ENCODE data around the gene SLC34A3.
"Not testable (repeated sequence)": the region's sequence is repeated elsewhere in the genome, so short reads cannot be mapped to it uniquely, and the experiment has no call there.

The SLC34A3 gene

DNA sequence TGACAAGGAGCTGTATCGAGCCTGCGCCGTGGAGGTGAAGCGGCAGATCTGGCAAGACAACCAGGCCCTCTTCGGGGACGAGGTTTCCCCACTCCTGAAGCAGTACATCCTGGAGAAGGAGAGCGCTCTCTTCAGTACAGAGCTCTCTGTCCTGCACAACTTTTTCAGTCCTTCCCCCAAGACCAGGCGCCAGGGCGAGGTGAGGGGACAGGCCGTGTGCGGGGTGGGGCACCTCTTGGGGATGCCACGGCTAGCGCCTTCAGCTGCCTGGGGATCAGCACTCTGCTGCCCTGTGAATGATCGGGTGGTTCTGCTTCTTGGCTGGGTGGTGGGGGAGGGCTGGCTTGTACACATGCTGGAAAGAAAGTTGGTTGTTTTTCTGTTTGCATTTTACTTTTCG is 26.2 kb downstream of the SLC34A3 start:
- TF ChIP-seq Cebpa-rat (IDR thresholded peaks at IDR 0.05): no peak

DNA sequence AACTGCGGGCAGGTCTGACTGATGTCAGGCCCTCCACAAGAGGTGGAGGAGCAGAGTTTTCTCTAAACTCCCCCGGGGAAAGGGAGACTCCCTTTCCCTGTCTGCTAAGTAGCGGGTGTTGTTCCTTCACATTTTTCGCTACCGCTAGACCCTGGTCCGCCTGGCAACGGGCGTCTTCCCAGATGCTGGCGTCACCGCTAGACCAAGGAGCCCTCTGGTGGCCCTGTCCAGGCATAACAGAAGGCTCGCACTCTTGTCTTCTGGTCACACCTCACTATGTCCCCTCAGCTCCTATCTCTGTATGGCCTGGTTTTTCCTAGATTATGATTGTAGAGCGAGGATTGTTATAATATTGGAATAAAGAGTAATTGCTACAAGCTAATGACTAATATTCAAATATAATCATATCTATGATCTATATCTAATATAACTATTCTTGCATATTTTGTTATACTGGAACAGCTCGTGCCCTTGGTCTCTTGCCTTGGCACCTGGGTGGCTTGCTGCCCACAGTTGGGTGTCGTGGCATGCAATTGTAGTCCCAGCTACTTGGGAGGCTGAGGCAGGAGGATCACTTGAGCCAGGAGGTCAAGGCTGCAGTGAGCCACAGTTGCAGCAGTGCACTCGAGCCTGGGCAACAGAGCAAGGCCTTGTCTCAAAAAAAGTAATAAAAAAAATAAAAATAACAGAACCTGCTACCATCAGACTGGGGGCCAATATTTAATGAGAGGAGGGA is 31.6 kb downstream of the SLC34A3 start:
- not testable (repeated sequence) for H3K9me3 ChIP-seq (replicated peaks in 1 of 11); H3K27me3 ChIP-seq; H3K4me2 ChIP-seq; H3K4me3 ChIP-seq; H3K27ac ChIP-seq; H3K9ac ChIP-seq
- Histone ChIP-seq H3K4me1 (peaks cover 14 to 34% (median 23%) of the 10 kb centered on the region in 10 experiments), H4K20me1 (peaks cover 0 to 65% (median 19%) of the 10 kb centered on the region in 11 experiments; a peak in 15 of 22 replicates), H3K36me3 (peaks cover 58 to 87% (median 74%) of the 10 kb centered on the region in 11 experiments)

More for the DNA sequence above, 26.2 kb downstream of the SLC34A3 start:
- Histone ChIP-seq H3K36me3 (peaks cover 27 to 52% (median 43%) of the 10 kb centered on the region in 11 experiments), H3K4me2 (peak overlapping the region; percentile 94 to 100 (median 98)), H3K9ac (peak overlapping the region; percentile 83 to 97 (median 90)), H3K27ac (0 out of 22 replicates have a peak overlapping the region, but pooled peaks of 3 of the 11 experiments have one; percentile 80 to 90 (median 84)), H3K27me3 (no peaks in the 10 kb centered on the region), H4K20me1 (peaks cover 12 to 44% (median 20%) of the 10 kb centered on the region in 11 experiments; a peak in 20 of 22 replicates), H3K4me1 (peaks cover 43 to 64% (median 52%) of the 10 kb centered on the region in 10 experiments), H3K9me3 (replicated peaks in 1 of 11) (no peaks in the 10 kb centered on the region), H3K4me3 (peak overlapping the region; percentile 86 to 100 (median 97))

DNA sequence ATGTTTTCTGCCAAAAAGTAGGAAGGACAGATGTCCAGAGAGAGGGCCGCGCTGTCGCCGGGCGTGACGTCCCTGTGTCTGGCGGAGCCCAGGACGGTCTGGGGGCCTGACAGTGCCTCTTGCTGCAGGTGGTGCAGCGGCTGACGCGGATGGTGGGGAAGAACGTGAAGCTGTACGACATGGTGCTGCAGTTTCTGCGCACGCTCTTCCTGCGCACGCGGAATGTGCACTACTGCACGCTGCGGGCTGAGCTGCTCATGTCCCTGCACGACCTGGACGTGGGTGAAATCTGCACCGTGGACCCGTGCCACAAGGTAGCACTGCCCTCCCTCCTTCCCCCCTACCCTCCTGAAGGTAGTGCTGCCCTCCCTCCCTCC is 32.2 kb downstream of the SLC34A3 start:
- Histone ChIP-seq H3K4me2 (no peak overlapping the region), H3K9me3 (replicated peaks in 1 of 11) (no peaks in the 10 kb centered on the region), H4K20me1 (peaks cover 0 to 65% (median 19%) of the 10 kb centered on the region in 11 experiments; a peak in 15 of 22 replicates), H3K4me1 (peaks cover 15 to 34% (median 23%) of the 10 kb centered on the region in 10 experiments), H3K36me3 (peaks cover 64 to 87% (median 77%) of the 10 kb centered on the region in 11 experiments), H3K27ac (no peak overlapping the region), H3K9ac (no peak overlapping the region), H3K4me3 (no peak overlapping the region), H3K27me3 (no peaks in the 10 kb centered on the region)
- TF ChIP-seq Cebpa-rat (IDR thresholded peaks at IDR 0.05): no peak

DNA sequence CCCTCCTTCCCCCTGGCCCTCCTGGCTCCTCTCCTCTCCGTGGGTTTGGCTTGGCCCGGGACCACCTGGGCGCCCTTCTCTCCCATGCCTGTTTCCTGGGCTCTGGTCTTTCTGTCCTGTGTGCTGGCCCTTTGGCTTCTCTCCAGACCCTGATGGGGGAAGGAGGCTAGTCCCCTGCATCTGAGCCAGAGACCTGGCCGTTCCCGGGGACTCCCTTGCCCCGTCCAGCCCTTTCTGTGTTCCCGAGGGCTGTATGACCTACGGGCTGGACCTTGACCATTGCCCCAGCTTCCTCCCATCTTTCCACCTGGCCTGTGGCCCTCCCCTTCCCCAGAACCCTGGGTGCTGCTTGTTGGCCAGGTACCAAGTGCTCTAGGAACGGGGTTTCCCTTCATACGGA is 32.8 kb downstream of the SLC34A3 start:
- no peak overlapping the region for H3K4me3 ChIP-seq
- no peaks in the 10 kb centered on the region for H3K27me3 ChIP-seq
- no peak overlapping the region for H3K4me2 ChIP-seq
- peaks cover 0 to 65% (median 19%) of the 10 kb centered on the region in 11 experiments; a peak in 17 of 22 replicates for H4K20me1 ChIP-seq
- H3K27ac ChIP-seq: no peak overlapping the region
- no peak for TF ChIP-seq Cebpa-rat (IDR thresholded peaks at IDR 0.05)
- H3K36me3 ChIP-seq: peaks cover 64 to 84% (median 76%) of the 10 kb centered on the region in 11 experiments
- H3K9ac ChIP-seq: no peak overlapping the region; a peak in 1 of 22 replicates
- H3K4me1 ChIP-seq: peaks cover 17 to 36% (median 26%) of the 10 kb centered on the region in 10 experiments
- no peaks in the 10 kb centered on the region for H3K9me3 ChIP-seq (replicated peaks in 1 of 11)

DNA sequence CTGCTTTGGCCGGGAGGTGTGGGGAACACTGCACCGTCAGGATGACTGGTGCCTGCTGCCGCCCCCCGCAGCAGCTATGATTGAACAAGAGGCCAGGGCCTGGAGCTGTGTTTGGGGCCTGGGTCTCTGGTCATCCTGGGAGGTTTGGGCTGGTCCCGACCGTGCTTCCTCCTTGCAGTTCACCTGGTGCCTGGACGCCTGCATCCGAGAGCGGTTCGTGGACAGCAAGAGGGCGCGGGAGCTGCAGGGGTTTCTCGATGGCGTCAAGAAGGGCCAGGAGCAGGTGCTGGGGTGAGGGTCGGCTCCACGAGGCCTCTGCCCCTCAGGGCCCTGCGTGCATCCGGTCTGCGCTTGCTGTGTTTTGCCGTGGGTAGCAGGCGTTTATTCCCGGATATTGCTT is 33.4 kb downstream of the SLC34A3 start:
- Histone ChIP-seq H3K27ac (no peak overlapping the region), H3K27me3 (no peaks in the 10 kb centered on the region), H3K4me1 (peaks cover 20 to 39% (median 26%) of the 10 kb centered on the region in 10 experiments), H3K9ac (no peak overlapping the region), H3K36me3 (peaks cover 64 to 84% (median 76%) of the 10 kb centered on the region in 11 experiments), H3K9me3 (replicated peaks in 1 of 11) (no peaks in the 10 kb centered on the region), H3K4me2 (no peak overlapping the region), H4K20me1 (peaks cover 0 to 65% (median 16%) of the 10 kb centered on the region in 11 experiments; a peak in 17 of 22 replicates), H3K4me3 (no peak overlapping the region)
- TF ChIP-seq Cebpa-rat (IDR thresholded peaks at IDR 0.05): no peak

DNA sequence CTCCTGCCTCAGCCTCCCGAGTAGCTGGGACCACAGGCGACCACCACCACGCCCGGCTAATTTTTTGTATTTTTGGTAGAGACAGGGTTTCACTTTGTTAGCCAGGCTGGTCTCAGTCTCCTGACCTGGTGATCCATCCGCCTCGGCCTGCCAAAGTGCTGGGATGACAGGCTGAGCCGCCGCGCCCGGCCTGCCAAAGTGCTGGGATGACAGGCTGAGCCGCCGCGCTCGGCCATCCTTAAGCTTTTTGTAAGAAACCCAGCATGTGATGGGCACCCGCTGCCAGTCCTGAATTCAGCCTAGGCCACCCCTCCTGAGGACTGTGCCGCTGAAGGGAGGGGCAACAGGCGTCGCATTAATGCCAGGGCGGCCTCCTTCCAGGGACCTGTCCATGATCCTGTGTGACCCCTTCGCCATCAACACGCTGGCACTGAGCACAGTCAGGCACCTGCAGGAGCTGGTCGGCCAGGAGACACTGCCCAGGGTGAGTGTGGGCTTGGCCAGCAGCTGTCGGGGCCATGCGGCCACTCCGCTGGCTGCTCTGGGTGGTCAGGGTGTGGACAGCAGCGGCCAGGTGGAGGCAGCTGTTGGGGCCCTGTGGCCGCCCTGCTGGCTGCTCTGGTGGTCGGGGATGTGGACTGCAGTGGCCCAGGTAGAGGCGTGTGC is 34.9 kb downstream of the SLC34A3 start:
- Histone ChIP-seq H3K27ac (peak overlapping the region in 1 of 11 experiments; percentile 21; a peak in 1 of 22 replicates), H3K9me3 (replicated peaks in 1 of 11) (no peaks in the 10 kb centered on the region), H3K36me3 (peaks cover 63 to 91% (median 81%) of the 10 kb centered on the region in 11 experiments), H3K4me2 (0 out of 22 replicates have a peak overlapping the region, but pooled peaks of 1 of the 11 experiments have one; percentile 1), H3K4me1 (peaks cover 36 to 51% (median 39%) of the 10 kb centered on the region in 10 experiments), H4K20me1 (peaks cover 0 to 75% (median 20%) of the 10 kb centered on the region in 11 experiments; a peak in 17 of 22 replicates), H3K4me3 (no peak overlapping the region), H3K27me3 (no peaks in the 10 kb centered on the region), H3K9ac (peak overlapping the region in 1 of 11 experiments; percentile 19; a peak in 2 of 22 replicates)
- no peak for TF ChIP-seq Cebpa-rat (IDR thresholded peaks at IDR 0.05)

DNA sequence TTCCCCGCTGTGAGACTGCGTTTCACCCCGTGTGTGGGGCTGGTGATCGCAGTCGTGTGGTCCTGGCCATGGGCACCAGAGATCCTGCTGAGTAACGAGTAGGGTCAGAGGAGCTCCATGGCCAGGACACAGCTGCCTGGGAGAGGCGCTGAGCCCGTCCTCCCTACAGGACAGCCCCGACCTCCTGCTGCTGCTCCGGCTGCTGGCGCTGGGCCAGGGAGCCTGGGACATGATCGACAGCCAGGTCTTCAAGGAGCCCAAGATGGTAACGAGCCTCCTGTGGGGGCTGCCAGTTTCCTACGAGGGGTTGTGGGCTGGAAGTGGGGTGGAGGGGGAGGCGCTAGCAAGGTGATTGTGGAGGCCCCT is 35.4 kb downstream of the SLC34A3 start:
- H3K27ac ChIP-seq: peak overlapping the region in 1 of 11 experiments; percentile 21; a peak in 2 of 22 replicates
- peaks cover 60 to 91% (median 81%) of the 10 kb centered on the region in 11 experiments for H3K36me3 ChIP-seq
- H4K20me1 ChIP-seq: peaks cover 3 to 80% (median 25%) of the 10 kb centered on the region in 11 experiments; a peak in 19 of 22 replicates
- 0 out of 22 replicates have a peak overlapping the region, but pooled peaks of 1 of the 11 experiments have one; percentile 1 for H3K4me2 ChIP-seq
- no peaks in the 10 kb centered on the region for H3K9me3 ChIP-seq (replicated peaks in 1 of 11)
- peak overlapping the region in 1 of 11 experiments; percentile 19; a peak in 2 of 22 replicates for H3K9ac ChIP-seq
- H3K4me3 ChIP-seq: no peak overlapping the region
- no peak for TF ChIP-seq Cebpa-rat (IDR thresholded peaks at IDR 0.05)
- H3K27me3 ChIP-seq: no peaks in the 10 kb centered on the region
- peaks cover 41 to 56% (median 44%) of the 10 kb centered on the region in 10 experiments for H3K4me1 ChIP-seq

DNA sequence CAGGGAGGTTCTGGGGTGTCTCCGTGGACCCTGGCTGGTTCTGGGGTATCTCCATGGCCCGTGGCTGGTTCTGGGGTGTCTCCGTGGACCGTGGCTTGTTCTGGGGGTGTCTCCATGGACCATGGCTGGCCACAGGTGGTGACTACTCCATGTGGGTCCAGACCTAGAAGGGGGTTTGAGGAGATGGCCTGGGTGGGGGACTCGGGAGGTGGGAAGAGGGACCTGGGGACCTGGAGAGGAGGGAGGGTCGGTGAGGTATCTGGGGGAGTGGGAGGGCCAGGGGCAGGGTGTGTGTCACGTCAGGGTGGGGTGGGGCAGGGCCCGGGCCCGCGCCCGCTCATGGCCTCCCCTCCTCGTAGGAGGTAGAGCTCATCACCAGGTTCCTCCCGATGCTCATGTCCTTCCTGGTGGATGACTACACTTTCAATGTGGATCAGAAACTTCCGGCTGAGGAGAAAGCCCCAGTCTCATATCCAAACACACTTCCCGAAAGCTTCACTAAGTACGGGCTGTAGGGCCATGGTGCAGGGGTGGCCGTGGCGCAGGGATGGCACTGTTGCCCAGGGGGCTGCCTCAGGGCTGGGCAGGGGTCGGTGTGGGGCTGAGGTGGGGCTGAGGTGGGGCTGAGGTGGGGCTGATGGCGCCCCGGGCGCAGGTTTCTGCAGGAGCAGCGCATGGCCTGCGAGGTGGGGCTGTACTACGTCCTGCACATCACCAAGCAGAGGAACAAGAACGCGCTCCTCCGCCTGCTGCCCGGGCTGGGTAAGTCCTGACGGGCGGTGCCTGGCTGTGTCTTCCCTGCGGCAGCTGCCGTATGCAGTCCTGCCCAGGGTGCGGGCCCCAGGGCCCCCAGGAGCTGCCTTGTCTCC is 36.1 kb downstream of the SLC34A3 start:
- Histone ChIP-seq H3K27me3 (no peaks in the 10 kb centered on the region), H3K4me1 (peaks cover 46 to 63% (median 51%) of the 10 kb centered on the region in 10 experiments), H3K36me3 (peaks cover 54 to 84% (median 75%) of the 10 kb centered on the region in 11 experiments), H3K27ac (peak overlapping the region in 1 of 11 experiments; percentile 72; a peak in 3 of 22 replicates), H3K4me2 (peak overlapping the region; percentile 15 to 98 (median 80); a peak in 12 of 22 replicates), H3K4me3 (no peak overlapping the region), H4K20me1 (peaks cover 5 to 81% (median 32%) of the 10 kb centered on the region in 11 experiments; a peak in 20 of 22 replicates), H3K9me3 (replicated peaks in 1 of 11) (no peaks in the 10 kb centered on the region), H3K9ac (peak overlapping the region in 1 of 11 experiments; percentile 17; a peak in 2 of 22 replicates)
- no peak for TF ChIP-seq Cebpa-rat (IDR thresholded peaks at IDR 0.05)

All from BLaER1 treated with 17β-estradiol and CSF1 and Interleukin-3, amounts not matched to agents 10 nM and 100 nM (cell line).